Endothelial cell of umbilical vein (primary cell): ENCODE results near the gene FOSL2. TPM values are rescaled to one million over a fixed set of nuclear protein-coding genes. Genes with fewer than 3 reads are reported as not detected.

Experiments
- BruUV-seq: library from RNA; stranded (reverse); fragments of 400-500 nt; replicated peaks from 2 replicates; lab custom pipeline; 2021; lab: Mats Ljungman, UMichigan
- CTCF ChIA-PET: fragments of 300-600, 350-600 bp; sonication (Branson Sonifier 250); formaldehyde crosslinking; loops from one replicate; lab custom pipeline; 2021; ENCODE audit warnings: antibody characterized with exemption, inconsistent platforms; lab: Charles Lee
- POLR2A ChIA-PET: fragments of 300-600, 350-600 bp; sonication (Branson Sonifier 250); formaldehyde crosslinking; loops from one replicate; lab custom pipeline; 2021; ENCODE audit warnings: antibody characterized with exemption, inconsistent platforms; lab: Charles Lee
- DNase-seq: peaks from one replicate; pipeline ENCODE4 v3.0.0-alpha.2; 2011; ENCODE audit warnings: low read depth, low spot score
- FAIRE-seq: peaks from 2 replicates; lab custom pipeline; 2011; peaks lifted over from hg19 to GRCh38; lab: Jason Lieb, UNC
- H2AFZ ChIP-seq: 2 replicates; pipeline ENCODE4 v1.6.0; 2012; ENCODE audit warnings: low read depth, low read length, control low read depth, inconsistent platforms
- H3K27ac ChIP-seq: 2 replicates; pipeline ENCODE4 v1.5.1; 2011; ENCODE audit warnings: low read depth, mild to moderate bottlenecking, control low read depth, low read length, moderate library complexity; ENCODE audit not compliant: insufficient read depth
- H3K27me3 ChIP-seq, 2 experiments: 2 replicates each; pipeline versions ENCODE4 v1.6.0 to v1.6.1; 2011; ENCODE audit warnings: low read length in 2 of 2, mixed read lengths in 1 of 2; ENCODE audit not compliant: control insufficient read depth in 2 of 2, insufficient read depth in 2 of 2
- H3K36me3 ChIP-seq, 2 experiments: 2 replicates in 1 of 2; 3 replicates in 1 of 2; pipeline ENCODE4 v1.5.1; 2011; ENCODE audit warnings: low read length in 2 of 2, mild to moderate bottlenecking in 1 of 2, moderate library complexity in 1 of 2; ENCODE audit not compliant: control insufficient read depth in 2 of 2, insufficient read depth in 2 of 2; ENCODE audit errors: extremely low read depth in 1 of 2
- H3K4me1 ChIP-seq: 3 replicates; pipeline ENCODE4 v1.5.1; 2011; ENCODE audit warnings: mild to moderate bottlenecking, low read length; ENCODE audit not compliant: control insufficient read depth, insufficient read depth; ENCODE audit errors: extremely low read depth
- H3K4me2 ChIP-seq: 2 replicates; pipeline ENCODE4 v1.6.1; 2011; ENCODE audit warnings: low read length, control low read depth, mixed read lengths; ENCODE audit not compliant: insufficient read depth
- H3K4me3 ChIP-seq, 3 experiments: fragments of 200-600 bp in 1 of 3; sonication (generic), shearing (Covaris generic) in 1 of 3; replicated peaks in 1 of 3; 2 replicates each; pipeline ENCODE4 v1.5.1; 2011 to 2016; ENCODE audit warnings: control low read depth in 3 of 3, low read length in 3 of 3, mild to moderate bottlenecking in 2 of 3, inconsistent platforms in 1 of 3, low read depth in 1 of 3, moderate library complexity in 1 of 3; ENCODE audit not compliant: insufficient read depth in 1 of 3
- H3K79me2 ChIP-seq: 2 replicates; pipeline ENCODE4 v1.6.0; 2012; ENCODE audit warnings: low read length, inconsistent platforms; ENCODE audit not compliant: control insufficient read depth, insufficient read depth
- H3K9ac ChIP-seq: replicated peaks from 2 replicates; pipeline ENCODE3; 2011; ENCODE audit warnings: low read length, control low read depth; ENCODE audit not compliant: insufficient read depth; ENCODE audit errors: extremely low read depth
- H3K9me1 ChIP-seq: replicated peaks from 3 replicates; pipeline ENCODE4 v1.6.0; 2011; ENCODE audit warnings: mild to moderate bottlenecking, low read length; ENCODE audit not compliant: control insufficient read depth, insufficient read depth; ENCODE audit errors: extremely low read depth
- H3K9me3 ChIP-seq: replicated peaks from 2 replicates; pipeline ENCODE4 v1.5.1; 2012; ENCODE audit warnings: low read length, inconsistent platforms; ENCODE audit not compliant: control insufficient read depth, insufficient read depth
- H4K20me1 ChIP-seq: replicated peaks from 2 replicates; pipeline ENCODE3; 2011; ENCODE audit warnings: mild to moderate bottlenecking, low read length; ENCODE audit not compliant: control insufficient read depth, insufficient read depth; ENCODE audit errors: extremely low read depth
- EZH2 ChIP-seq: IDR thresholded peaks from 2 replicates; pipeline ENCODE4 v1.6.1; 2012; ENCODE audit warnings: borderline replicate concordance, low read depth, mild to moderate bottlenecking, moderate library complexity, low read length, inconsistent platforms; ENCODE audit not compliant: severe bottlenecking
- FOS ChIP-seq: IDR thresholded peaks from 2 replicates; pipeline ENCODE4 v1.6.1; 2011; ENCODE audit warnings: mild to moderate bottlenecking, low read length, moderate library complexity, borderline replicate concordance; ENCODE audit not compliant: insufficient read depth
- GATA2 ChIP-seq: IDR thresholded peaks from 2 replicates; pipeline ENCODE4 v1.7.0; 2011; ENCODE audit warnings: low read depth, mild to moderate bottlenecking, moderate library complexity, mixed read lengths, low read length; ENCODE audit not compliant: insufficient read length, insufficient read depth
- JUN ChIP-seq: IDR thresholded peaks from 2 replicates; pipeline ENCODE4 v1.6.1; 2011; ENCODE audit warnings: borderline replicate concordance, low read depth; ENCODE audit not compliant: insufficient read length, insufficient read depth
- MAX ChIP-seq: IDR thresholded peaks from 2 replicates; pipeline ENCODE4 v1.6.1; 2011; ENCODE audit not compliant: insufficient read depth, insufficient read length
- MYC ChIP-seq: IDR thresholded peaks from one replicate; pipeline ENCODE4 v1.6.1; 2011; ENCODE audit warnings: mild to moderate bottlenecking, low read depth, low read length
- POLR2AphosphoS5 ChIP-seq: IDR thresholded peaks from 2 replicates; pipeline ENCODE4 v1.6.1; 2012; ENCODE audit warnings: low read depth, mild to moderate bottlenecking, control low read depth, low read length, moderate library complexity; ENCODE audit not compliant: insufficient read depth
- dilution Hi-C: fragments of 300-500 bp; cut with MboI; formaldehyde crosslinking; loops from one replicate; pipeline ENCODE4 v1.15.0; 2019; ENCODE audit warnings: low sequenced_read_pairs; ENCODE audit not compliant: extremely low pct_ligation_motif_present
- intact Hi-C: fragments of 100-400 bp; cut with micrococcal nuclease; formaldehyde crosslinking; loops from one replicate; pipeline ENCODE4 v1.10.0; 2022
- polyA plus RNA-seq, 4 experiments: library from polyadenylated mRNA; depleted of rRNA in 3 of 4; stranded (reverse) in 3 of 4; unstranded in 1 of 4; fragments of >200 nt; gene quantifications; 2 replicates each; pipeline versions ENCODE4 v1.2.1 to v1.2.3, GENCODE V29; 2011 to 2012; ENCODE audit warnings: missing spikeins in 1 of 4
- total RNA-seq: library from RNA; stranded (reverse); gene quantifications from 2 replicates; pipeline ENCODE4 v1.2.3, GENCODE V29; 2021
- TF ChIP-seq, protein P1 (sequence below), 2 donors: IDR thresholded peaks; 1 replicate in 1 of 2; 2 replicates in 1 of 2; pipeline ENCODE4 v1.5.1; 2011; ENCODE audit warnings: low read length in 2 of 2, mild to moderate bottlenecking in 2 of 2, moderate library complexity in 2 of 2, control low read depth in 1 of 2, inconsistent platforms in 1 of 2, low read depth in 1 of 2; ENCODE audit not compliant: insufficient read depth in 1 of 2; ENCODE audit errors: extremely low read depth in 1 of 2

FOSL2 gene
- total and polyA plus RNA-seq, 2 donors (not counting 3 experiments of a cell fraction or from before 2014, with no cell fraction given) = 43.9 to 85.3 TPM

- TF ChIP-seq JUN (no peak), FOS (no peak), MYC (no peak), EZH2 (no peak), MAX (no peak), GATA2 (no peak), POLR2AphosphoS5 (no peak)
- TF ChIP-seq, protein P1, sequence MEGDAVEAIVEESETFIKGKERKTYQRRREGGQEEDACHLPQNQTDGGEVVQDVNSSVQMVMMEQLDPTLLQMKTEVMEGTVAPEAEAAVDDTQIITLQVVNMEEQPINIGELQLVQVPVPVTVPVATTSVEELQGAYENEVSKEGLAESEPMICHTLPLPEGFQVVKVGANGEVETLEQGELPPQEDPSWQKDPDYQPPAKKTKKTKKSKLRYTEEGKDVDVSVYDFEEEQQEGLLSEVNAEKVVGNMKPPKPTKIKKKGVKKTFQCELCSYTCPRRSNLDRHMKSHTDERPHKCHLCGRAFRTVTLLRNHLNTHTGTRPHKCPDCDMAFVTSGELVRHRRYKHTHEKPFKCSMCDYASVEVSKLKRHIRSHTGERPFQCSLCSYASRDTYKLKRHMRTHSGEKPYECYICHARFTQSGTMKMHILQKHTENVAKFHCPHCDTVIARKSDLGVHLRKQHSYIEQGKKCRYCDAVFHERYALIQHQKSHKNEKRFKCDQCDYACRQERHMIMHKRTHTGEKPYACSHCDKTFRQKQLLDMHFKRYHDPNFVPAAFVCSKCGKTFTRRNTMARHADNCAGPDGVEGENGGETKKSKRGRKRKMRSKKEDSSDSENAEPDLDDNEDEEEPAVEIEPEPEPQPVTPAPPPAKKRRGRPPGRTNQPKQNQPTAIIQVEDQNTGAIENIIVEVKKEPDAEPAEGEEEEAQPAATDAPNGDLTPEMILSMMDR (IDR thresholded peaks at IDR 0.05; ENCODE audit: extremely low read depth in 1 of 2, insufficient read depth in 1 of 2, low read depth in 1 of 2, low read length in 2 of 2) = peak in 1 of 2 donors; percentile 4
- peaks cover 23% of the 10 kb centered on the region for H3K4me1 ChIP-seq
- H3K9me1 ChIP-seq = no peaks in the 10 kb centered on the region
- H3K9ac ChIP-seq = no peak overlapping the region
- DNase-seq = no peak
- BruUV-seq = no TSS peak
- H3K79me2 ChIP-seq = peaks cover 34% of the 10 kb centered on the region
- H3K27me3 ChIP-seq = no peaks in the 10 kb centered on the region
- CTCF ChIA-PET = interaction anchor here (0.7 to 1.6 kb wide), 5 partner anchors 333 to 709 kb away, joined by 3 to 5 read pairs (median 3); no protein-coding TSS in a partner anchor
- no peaks in the 10 kb centered on the region for H3K9me3 ChIP-seq
- dilution Hi-C loops (loop anchor here (25.0 kb wide), 1 partner anchor 676 kb away; no protein-coding TSS in a partner anchor), intact Hi-C loops (no loop called here)
- peak; percentile 26 for FAIRE-seq
- POLR2A ChIA-PET = no interaction called here
- no peak overlapping the region for H2AFZ ChIP-seq
- no peak overlapping the region for H3K4me2 ChIP-seq
- H3K4me3 ChIP-seq = no peak overlapping the region
- H3K36me3 ChIP-seq = peaks cover 40 to 63% of the 10 kb centered on the region in 2 experiments
- peaks cover 3% of the 10 kb centered on the region for H4K20me1 ChIP-seq
- H3K27ac ChIP-seq = no peak overlapping the region
Measured at GRCh38 chr2:28413152-28413898, 20.7 kb downstream of the FOSL2 start.
